Tibial artery (tissue), 4 donors: ENCODE results near the gene AKAP6.
"Not testable (repeated sequence)": the region's sequence is repeated elsewhere in the genome, so short reads cannot be mapped to it uniquely, and the experiment has no call there.

ENCODE experiments used
- DNase-seq, 2 donors: peaks; one replicate each; pipeline ENCODE4 v3.0.0-alpha.2; 2019
- H3K27ac ChIP-seq, 2 donors: fragments of 200-600 bp; sonication (generic) in 1 of 2; 1 replicate in 1 of 2; 2 replicates in 1 of 2; pipeline ENCODE4 v1.5.1; 2018 to 2019; ENCODE audit warnings: mild to moderate bottlenecking in 1 of 2
- H3K27me3 ChIP-seq, 2 donors: fragments of 200-600 bp; sonication (generic) in 1 of 2; one replicate each; pipeline versions ENCODE4 v1.5.1 to v1.6.0; 2016 to 2019
- H3K36me3 ChIP-seq, 3 donors: fragments of 200-600 bp; sonication (generic) in 2 of 3; one replicate each; pipeline ENCODE4 v1.5.1; 2016 to 2019; ENCODE audit warnings: mild to moderate bottlenecking in 2 of 3
- H3K4me1 ChIP-seq, 4 donors: fragments of 200-600 bp; sonication (generic) in 2 of 4; 1 replicate in 3 of 4; 2 replicates in 1 of 4; pipeline ENCODE4 v1.5.1; 2016 to 2019
- H3K4me3 ChIP-seq, 2 donors: fragments of 200-600 bp; sonication (generic) in 1 of 2; 1 replicate in 1 of 2; 2 replicates in 1 of 2; pipeline ENCODE4 v1.5.1; 2018 to 2019; ENCODE audit warnings: mild to moderate bottlenecking in 2 of 2
- H3K9me3 ChIP-seq, 3 donors: fragments of 200-600 bp; sonication (generic) in 1 of 3; one replicate each; pipeline ENCODE4 v1.5.1; 2016 to 2019
- intact Hi-C: fragments of 100-400 bp; cut with DNase I; formaldehyde crosslinking; loops from one replicate; pipeline ENCODE4 v1.15.0; 2023; ENCODE audit warnings: low total_unique reads
- TF ChIP-seq, protein P1 (sequence below), 2 experiments: fragments of 200-600 bp in 1 of 2; fragments of 450-650 bp in 1 of 2; IDR thresholded peaks; one replicate each; pipeline ENCODE4 v1.5.1; 2017 to 2019; ENCODE audit warnings: antibody characterized with exemption in 2 of 2, mild to moderate bottlenecking in 1 of 2, moderate library complexity in 1 of 2

Gene AKAP6

GRCh38 chr14:32379447-32379846, 50.3 kb downstream of the AKAP6 start:
- TF ChIP-seq, protein P1, sequence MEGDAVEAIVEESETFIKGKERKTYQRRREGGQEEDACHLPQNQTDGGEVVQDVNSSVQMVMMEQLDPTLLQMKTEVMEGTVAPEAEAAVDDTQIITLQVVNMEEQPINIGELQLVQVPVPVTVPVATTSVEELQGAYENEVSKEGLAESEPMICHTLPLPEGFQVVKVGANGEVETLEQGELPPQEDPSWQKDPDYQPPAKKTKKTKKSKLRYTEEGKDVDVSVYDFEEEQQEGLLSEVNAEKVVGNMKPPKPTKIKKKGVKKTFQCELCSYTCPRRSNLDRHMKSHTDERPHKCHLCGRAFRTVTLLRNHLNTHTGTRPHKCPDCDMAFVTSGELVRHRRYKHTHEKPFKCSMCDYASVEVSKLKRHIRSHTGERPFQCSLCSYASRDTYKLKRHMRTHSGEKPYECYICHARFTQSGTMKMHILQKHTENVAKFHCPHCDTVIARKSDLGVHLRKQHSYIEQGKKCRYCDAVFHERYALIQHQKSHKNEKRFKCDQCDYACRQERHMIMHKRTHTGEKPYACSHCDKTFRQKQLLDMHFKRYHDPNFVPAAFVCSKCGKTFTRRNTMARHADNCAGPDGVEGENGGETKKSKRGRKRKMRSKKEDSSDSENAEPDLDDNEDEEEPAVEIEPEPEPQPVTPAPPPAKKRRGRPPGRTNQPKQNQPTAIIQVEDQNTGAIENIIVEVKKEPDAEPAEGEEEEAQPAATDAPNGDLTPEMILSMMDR (IDR thresholded peaks at IDR 0.05): no peak
- Histone ChIP-seq H3K4me3 (no peak overlapping the region), H3K27ac (no peak overlapping the region), H3K4me1 (no peaks in the 10 kb centered on the region), H3K9me3 (no peaks in the 10 kb centered on the region), H3K27me3 (no peaks in the 10 kb centered on the region), H3K36me3 (no peaks in the 10 kb centered on the region)
- intact Hi-C loops: no loop called here
- no peak for DNase-seq

DNA sequence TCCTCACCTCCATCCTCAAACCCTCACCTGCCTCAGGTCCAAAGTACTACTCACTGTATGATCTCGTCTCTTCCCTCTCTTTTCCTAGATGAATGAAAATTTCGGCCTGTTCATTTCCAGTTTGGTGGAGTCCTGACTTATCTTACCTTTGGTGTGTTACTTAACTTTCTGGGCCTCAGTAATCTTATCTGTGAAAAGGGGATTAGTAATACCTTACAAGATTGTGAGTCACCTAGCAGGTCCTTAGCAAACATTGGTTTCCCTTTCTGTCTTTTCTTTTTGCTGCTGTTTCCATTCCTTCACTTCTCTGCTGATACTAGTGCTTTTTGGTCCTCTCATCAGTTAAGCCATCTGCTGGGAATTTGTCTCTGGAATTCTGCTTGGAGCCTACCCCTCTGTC, 52.8 kb downstream of the AKAP6 start:
- TF ChIP-seq, protein P1 (IDR thresholded peaks at IDR 0.05): no peak
- H3K27me3 ChIP-seq: no peaks in the 10 kb centered on the region
- H3K9me3 ChIP-seq: no peaks in the 10 kb centered on the region
- H3K36me3 ChIP-seq: no peaks in the 10 kb centered on the region
- H3K4me1 ChIP-seq: no peaks in the 10 kb centered on the region
- no peak overlapping the region for H3K27ac ChIP-seq
- no peak overlapping the region for H3K4me3 ChIP-seq
- no peak for DNase-seq
- intact Hi-C loops: no loop called here

GRCh38 chr14:32382704-32383103, 53.6 kb downstream of the AKAP6 start:
- no peak for DNase-seq

DNA sequence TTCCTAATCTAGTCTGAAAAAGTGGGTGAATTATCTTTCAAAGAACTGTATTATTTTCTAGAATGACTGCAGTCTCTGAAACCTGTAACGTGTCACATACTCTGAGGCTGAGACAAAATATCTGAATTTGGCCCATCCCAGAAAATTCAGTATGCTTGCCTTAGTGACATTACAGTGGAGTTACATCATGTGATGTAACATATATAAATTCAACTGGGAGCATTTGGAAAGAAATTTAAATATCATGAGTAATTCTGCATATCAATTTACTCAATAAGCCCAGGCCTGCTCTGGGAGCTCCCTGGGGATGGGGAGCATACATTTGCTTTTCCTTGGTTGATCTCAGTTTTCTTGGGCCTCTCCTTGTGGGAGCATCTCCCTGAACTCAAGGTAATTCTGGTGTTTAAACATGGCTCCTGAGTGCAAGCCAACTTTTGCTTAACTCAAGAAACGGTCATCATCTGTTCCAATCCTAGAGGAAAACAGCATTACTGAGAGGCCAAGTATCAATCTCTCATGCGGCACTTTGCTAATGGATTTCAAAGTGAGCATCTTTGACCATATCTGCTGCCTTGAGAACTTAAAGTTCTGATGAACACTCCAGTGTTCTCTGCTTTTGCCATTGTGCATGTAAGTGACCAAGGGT, 54.4 kb downstream of the AKAP6 start:
- Histone ChIP-seq H3K36me3 (no peaks in the 10 kb centered on the region), H3K9me3 (no peaks in the 10 kb centered on the region), H3K27me3 (no peaks in the 10 kb centered on the region), H3K27ac (no peak overlapping the region), H3K4me1 (no peaks in the 10 kb centered on the region), H3K4me3 (no peak overlapping the region)
- no peak for DNase-seq
- TF ChIP-seq, protein P1 (IDR thresholded peaks at IDR 0.05): no peak
- intact Hi-C loops: no loop called here

More at GRCh38 chr14:32382704-32383103, 53.6 kb downstream of the AKAP6 start:
- Histone ChIP-seq H3K27ac (no peak overlapping the region), H3K27me3 (no peaks in the 10 kb centered on the region), H3K9me3 (no peaks in the 10 kb centered on the region), H3K4me1 (no peaks in the 10 kb centered on the region), H3K4me3 (no peak overlapping the region), H3K36me3 (no peaks in the 10 kb centered on the region)
- intact Hi-C loops: no loop called here
- TF ChIP-seq, protein P1 (IDR thresholded peaks at IDR 0.05): no peak

DNA sequence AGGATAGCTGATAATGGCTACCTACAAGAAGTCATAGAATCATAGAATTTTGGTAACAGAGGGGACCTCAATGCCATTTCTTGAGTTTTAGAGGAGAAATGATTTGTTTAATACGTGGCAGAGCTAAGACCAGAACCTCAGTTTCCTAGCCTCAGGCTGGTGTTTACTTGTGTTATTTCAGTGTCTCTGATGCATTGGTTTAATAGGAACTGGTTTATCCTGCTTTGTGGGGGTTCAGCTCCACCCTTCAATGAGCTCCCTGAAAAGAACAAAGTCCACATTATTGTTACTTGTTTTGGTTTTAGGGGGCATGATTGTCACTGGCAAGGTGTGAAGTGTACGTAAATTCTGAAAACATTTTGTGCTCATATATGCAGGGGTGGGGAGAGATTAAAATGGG, 55.4 kb downstream of the AKAP6 start:
- TF ChIP-seq, protein P1 (IDR thresholded peaks at IDR 0.05): no peak
- Histone ChIP-seq H3K9me3 (no peaks in the 10 kb centered on the region), H3K4me3 (no peak overlapping the region), H3K27me3 (no peaks in the 10 kb centered on the region), H3K4me1 (no peaks in the 10 kb centered on the region), H3K27ac (no peak overlapping the region), H3K36me3 (no peaks in the 10 kb centered on the region)
- no peak for DNase-seq
- intact Hi-C loops: no loop called here

DNA sequence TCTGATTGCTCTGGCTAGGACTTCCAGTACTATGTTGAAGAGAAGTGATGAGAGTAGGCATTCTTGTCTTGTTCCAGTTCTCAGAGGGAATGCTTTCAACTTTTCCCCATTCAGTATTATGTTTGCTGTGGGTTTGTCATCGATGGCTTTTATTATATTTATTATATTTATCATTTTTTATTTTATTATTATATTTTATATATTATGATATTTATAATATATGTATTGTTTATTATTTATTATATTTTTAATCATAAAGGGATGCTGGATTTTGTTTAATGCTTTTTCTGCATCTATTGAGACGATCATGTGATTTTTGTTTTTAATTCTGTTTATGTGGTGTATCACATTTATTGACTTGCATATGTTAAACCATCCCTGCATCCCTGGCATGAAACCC, 58.2 kb downstream of the AKAP6 start:
- DNase-seq, H3K36me3 ChIP-seq, H3K27ac ChIP-seq, H3K9me3 ChIP-seq, intact Hi-C loops, H3K27me3 ChIP-seq, H3K4me1 ChIP-seq, H3K4me3 ChIP-seq: not testable (repeated sequence)
